HG03571 (cell line): Measurements from ENCODE around the gene LDLRAD4.
"Not testable (repeated sequence)": the region's sequence is repeated elsewhere in the genome, so short reads cannot be mapped to it uniquely, and the experiment has no call there.

Source experiments
- ATAC-seq: cut with Tn5 transposase; IDR thresholded peaks from one replicate; pipeline ENCODE4 v1.9.1; 2021; ENCODE audit not compliant: unreplicated experiment

LDLRAD4 gene

DNA sequence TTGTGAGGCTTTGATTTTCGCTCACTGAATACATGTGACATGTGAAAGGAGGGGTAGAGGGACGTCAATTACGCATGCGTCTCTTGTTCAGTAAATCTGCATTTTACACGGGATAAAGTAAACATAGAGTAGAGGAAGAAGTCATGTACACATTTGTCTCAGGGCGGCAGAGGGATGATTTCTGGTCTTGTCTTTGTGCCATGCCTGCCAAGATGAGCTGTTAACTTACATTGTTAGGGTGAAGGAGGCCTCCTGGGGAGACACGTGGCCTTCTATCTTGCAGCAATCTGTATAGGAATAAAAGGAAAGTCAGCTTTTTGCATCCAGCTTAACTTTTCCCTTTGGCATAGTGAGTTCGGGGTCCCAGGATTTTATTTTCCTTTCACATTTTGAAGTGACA lies 106.3 kb downstream of the LDLRAD4 start:
- no peak for ATAC-seq

DNA sequence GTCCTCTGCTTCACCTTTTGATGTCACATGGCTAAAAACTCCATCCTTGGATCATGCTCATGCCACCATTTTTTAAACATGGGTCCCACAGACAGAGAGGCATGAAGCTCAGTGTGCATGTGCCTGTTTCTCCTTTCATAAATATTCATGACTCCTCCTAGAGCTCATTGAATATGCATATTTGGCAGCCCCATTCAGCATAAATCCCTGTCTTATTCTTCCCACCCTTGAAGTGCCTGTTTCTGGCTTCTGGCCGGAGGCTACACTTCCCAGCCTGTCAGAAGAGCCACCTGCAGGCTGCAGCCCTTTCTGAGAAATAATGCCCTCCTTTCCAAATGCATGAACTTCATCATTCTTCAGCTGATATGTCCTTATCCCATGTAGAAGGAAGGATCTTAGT lies 109.7 kb downstream of the LDLRAD4 start:
- no peak for ATAC-seq

DNA sequence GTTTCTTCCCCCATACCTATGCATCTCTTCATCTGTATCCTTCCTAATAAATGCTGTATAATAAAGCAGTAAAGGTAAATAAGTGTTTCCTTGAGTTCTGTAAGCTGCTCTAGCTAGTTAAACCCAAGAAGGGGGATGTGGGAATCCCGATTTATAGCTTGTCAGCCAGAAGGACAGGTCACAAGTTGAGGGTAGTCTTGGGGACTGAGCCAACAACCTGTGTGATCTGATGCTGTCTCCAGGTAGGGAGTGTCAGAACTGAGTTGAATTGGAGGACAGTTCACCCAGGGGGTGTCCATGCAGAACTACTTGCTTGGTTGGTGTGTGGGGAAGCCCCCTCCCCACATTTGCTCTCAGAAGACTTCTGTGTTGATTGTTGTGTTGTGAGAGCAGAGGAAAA lies 112.4 kb downstream of the LDLRAD4 start:
- no peak for ATAC-seq

- ATAC-seq: no peak
These were observed 113.3 kb downstream of the LDLRAD4 start for GRCh38 chr18:13331846-13332245.

DNA sequence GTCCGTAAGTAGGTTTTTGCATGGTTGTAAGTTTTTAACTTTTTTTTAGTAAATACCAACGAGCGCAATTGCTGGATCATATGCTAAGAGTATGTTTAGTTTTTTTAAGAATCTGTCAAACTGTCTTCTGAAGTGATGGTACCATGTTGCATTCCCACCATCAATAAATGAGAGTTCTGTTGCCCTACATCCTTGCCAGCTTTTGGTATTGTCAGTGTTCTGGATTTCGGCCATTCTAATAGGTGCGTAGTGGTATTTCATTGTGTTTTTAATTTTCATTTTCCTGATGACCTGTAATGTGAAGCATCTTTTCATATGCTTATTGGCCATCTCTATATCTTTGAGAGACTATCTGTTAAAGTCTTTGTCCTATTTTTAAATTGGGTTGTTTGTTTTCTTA lies 114.3 kb downstream of the LDLRAD4 start:
- ATAC-seq: no peak

DNA sequence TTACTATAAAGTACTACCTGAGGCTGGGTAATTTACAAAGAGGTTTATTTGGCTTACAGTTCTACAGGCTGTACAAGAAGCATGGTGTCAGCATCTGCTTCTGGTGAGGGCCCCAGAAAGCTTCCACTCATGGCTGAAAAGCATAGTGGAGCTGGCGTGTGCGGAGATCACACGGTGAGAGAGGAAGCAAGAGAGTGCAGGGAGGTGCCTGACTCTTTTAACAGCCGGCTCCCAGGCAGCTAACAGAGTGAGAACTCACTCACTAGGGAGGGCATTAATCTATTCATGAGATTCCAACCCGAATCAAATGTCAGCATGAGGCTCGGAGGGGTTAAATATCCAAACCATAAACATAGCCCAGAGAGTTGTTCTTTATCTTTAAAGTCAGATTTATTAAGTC lies 117.3 kb downstream of the LDLRAD4 start:
- no peak for ATAC-seq

- ATAC-seq: no peak
These were observed 118.3 kb downstream of the LDLRAD4 start for GRCh38 chr18:13336841-13337240.

- no peak for ATAC-seq
These were observed 118.8 kb downstream of the LDLRAD4 start for GRCh38 chr18:13337369-13337768.

DNA sequence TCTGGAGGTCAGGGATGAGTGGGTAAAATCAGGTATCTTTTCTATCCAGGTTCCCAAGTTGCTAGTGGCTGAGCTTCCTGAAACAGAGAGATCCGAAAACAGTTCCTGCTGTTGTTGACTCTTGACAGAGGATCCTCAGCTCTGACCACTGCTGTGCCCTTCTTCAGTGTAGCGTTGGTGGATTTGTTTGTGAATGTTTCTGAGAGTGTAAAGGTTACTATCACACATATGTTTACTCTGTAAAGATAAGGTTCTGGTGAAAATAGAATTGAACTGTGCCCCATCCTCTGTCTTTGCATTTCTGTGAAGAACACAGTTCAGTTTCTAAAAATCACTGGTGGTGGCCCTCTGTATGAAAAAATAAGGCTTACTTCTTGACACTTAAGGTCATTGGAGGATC lies 119.8 kb downstream of the LDLRAD4 start:
- no peak for ATAC-seq

DNA sequence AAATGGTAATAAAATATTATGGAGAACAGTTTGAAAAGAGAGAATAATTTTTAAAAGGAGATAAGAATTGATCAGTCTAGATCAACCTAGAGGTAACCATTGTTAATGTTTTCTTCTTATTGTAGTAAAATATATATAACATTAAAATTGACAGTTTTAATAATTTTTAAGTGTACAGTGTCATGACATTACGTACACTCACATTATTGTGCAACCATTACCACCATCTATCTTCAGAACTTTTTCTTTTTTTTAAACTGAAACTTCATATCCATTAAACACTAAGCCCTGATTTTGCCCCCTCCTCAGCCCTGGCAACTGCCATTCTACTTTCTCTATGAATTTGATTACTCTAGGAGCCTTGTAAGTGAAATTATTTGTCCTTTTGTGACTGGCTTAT lies 121.1 kb downstream of the LDLRAD4 start:
- ATAC-seq: no peak

DNA sequence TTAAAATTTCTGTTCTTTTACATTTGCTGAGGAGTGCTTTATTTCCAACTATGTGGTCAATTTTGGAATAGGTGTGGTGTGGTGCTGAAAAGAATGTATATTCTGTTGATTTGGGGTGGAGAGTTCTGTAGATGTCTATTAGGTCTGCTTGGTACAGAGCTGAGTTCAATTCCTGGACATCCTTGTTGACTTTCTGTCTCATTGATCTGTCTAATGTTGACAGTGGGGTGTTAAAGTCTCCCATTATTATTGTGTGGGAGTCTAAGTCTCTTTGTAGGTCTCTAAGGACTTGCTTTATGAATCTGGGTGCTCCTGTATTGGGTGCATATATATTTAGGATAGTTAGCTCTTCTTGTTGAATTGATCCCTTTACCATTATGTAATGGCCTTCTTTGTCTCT lies 127.9 kb downstream of the LDLRAD4 start:
- ATAC-seq: not testable (repeated sequence)

DNA sequence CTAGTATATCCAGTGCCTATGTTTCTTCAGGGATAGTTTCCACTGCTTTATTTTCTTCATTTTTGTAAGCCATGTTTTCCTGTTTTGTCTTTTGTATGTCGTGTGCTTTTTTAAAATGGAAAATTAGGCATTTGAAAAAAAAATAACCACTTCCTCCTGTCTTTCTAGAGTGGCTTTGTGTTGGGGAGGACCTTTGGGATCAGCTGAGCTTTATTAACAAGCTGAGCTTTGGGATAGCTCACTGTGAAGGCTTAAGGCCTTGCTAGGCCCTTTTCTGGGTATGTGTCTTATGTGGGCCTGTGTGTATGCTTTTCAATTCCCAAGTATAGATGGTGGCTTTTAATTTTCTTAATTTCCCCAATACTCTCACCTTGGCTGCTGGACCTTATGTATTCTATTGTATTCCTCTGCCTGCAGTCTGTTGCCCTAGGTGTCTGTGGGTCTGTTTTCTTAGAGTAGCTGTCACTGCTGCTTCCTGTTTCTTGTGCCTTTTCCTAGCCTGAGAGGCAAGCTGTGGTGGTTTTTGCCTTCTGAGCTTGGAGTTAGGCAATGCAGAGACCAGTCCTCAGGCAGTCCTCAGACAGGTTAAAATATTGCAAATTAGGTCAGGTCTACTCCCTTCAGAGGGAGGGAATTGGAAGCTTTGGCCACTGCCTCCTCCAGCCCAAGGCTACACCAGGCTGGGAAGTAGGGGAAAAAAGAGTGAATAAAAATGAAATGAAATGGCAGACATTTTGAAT lies 134.7 kb downstream of the LDLRAD4 start:
- no peak for ATAC-seq

DNA sequence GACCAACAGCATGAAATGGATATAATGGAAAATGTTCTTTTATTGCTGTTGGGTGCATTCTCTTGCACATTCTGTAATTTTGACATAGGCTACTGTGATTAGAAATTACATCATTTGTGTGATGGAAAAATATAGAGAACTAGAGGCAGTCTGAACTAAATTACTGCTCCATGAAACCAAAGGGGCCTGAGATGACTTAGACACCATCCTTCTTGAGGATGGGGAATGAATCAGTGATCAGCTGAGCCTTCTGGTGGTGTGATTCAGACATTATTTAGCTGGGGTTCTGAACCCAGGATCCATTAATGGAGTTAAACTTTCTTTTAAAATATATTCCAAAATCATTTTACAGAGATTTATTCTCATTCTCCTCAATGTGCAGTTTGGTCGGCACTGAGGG lies 135.8 kb downstream of the LDLRAD4 start:
- ATAC-seq: no peak

GRCh38 chr18:13356032-13356431 lies 137.5 kb downstream of the LDLRAD4 start:
- ATAC-seq: no peak

DNA sequence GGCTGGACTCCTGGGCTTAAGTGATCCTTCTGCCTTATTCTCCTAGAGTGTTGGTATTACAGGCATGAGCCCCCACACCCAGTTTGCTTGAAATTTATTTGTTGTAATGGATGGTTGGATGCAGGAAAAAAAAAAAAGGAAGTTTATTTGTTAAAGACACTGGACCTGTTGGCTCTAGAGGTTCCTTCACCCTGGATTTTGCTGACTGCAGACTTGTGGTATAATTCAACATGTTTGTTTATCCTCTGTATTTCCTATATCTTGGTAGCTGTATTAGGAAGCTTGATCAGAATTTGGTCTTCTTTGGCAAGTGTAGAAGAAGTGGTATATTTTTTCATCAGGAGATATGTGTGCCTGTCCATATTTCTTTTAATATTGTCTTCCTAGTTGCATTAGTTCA lies 138.7 kb downstream of the LDLRAD4 start:
- ATAC-seq: no peak

DNA sequence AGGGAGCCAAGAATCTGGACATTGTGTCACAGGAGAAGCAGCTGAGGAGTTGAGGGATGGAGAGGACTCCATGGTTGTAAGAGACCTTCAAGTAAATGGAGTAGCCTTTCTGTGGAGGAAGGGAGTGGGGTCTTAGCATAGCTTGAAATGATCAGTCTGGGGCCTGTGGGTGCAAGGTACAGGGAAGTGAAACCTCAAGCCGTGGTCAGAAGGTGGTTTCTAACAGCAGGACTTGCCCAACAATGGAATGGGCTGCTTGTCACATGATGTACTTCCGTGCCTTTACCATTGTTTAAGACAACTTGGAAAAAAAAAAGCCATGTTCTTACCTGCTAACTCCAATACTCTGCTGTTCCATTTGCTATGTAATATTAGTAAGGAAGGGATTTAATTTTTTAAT lies 140.7 kb downstream of the LDLRAD4 start:
- no peak for ATAC-seq

GRCh38 chr18:13361431-13361830 lies 142.9 kb downstream of the LDLRAD4 start:
- ATAC-seq: no peak

DNA sequence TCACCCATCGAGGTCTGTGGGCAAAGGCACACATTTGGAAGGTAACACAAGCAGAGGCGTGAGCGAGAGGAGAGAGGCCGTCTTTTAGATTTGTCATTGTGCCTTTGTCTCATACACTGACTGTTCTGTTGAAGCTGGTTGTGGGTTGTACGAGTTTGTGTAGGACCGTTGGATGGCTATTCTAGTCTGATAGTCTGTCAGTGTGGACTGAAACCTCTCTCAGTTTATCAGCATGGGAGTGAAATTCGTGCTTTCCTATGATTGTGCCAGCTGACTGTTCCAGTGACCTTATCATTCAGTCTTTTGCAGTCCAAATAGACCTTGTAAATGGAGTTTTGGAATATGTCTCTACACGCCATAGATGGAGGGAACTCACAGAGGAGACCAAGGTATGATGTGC lies 143.5 kb downstream of the LDLRAD4 start:
- ATAC-seq: no peak

DNA sequence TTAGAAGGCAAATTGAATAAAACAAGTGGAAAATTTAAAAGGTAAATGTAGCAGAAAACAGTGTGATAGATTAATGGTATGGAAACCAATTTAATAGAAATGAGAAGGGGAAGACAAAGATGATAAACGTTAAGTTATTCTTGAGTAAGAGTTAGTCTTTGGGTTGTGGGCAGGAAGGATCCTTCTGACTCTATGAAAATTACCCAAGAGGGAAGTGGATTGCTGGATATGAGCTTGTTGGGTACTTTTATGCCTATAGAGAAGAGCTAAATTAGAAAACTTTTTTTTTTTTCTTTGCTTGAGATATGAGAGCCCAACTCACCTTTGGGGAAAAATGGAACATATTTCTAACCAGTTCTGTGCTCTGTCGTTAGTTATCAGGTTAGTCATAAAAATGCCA lies 144.0 kb downstream of the LDLRAD4 start:
- no peak for ATAC-seq

GRCh38 chr18:13363359-13363758 lies 144.8 kb downstream of the LDLRAD4 start:
- no peak for ATAC-seq

DNA sequence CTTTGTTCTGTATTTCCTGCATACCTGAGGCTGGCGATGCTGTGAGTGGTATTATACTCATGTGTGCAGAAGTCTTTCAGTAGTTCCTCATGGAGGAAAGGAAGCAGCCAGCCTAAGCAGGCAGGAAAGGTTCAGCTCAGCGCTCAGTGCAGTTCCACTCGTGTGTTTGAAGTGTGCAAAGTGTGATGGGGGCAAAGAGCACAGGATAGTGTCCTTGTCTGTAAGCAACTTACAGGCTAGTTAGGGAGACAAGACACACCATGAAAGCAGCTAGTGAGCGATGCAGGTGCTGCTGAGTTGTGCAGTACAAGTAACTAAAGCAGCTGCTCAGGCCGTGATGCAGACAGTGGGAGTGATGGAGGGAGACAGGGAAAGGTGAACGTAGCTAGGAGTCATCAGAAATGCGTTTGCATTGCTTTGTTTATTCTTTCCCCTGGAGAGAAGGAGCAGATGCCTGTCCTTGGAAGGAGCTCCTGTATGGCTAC lies 146.2 kb downstream of the LDLRAD4 start:
- ATAC-seq: no peak

- ATAC-seq: no peak
These were observed 147.6 kb downstream of the LDLRAD4 start for GRCh38 chr18:13366131-13366530.

DNA sequence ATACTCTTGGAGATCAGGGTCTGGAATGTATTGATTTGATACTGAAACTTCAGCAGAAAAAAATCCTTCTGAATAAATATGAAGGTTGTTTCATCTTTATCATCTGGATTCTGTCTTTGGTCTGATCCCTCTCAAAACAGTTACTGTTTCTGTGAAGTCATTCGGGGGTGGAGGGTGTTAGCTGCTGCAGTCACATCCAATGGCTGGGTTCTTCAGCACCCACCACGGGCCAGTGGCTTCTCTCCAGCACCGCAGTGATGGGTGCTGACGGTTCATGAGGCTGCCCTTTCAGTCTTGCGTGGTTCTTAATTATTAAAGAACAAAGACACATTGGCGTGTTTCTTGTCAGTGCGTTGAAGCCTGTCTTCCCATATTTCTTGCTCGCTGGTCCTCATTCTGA lies 148.0 kb downstream of the LDLRAD4 start:
- ATAC-seq: no peak
